RWPE1 (cell line): ENCODE data around the gene C3orf38.
A peak's percentile ranks its signal among the peaks of the same experiment; 100 is the strongest.

Experiments used
- CTCF ChIA-PET: fragments of 350-600 bp; sonication (Branson Sonifier 250); formaldehyde crosslinking; extraction: SDS; loops from one replicate; lab custom pipeline; 2021; lab: Yijun Ruan, JAX
- POLR2A ChIA-PET: fragments of 400-600 bp; formaldehyde crosslinking; extraction: SDS; loops from one replicate; lab custom pipeline; 2020; ENCODE audit warnings: antibody characterized with exemption; ENCODE audit not compliant: low non-redundant PET; lab: Yijun Ruan, JAX
- DNase-seq: peaks from one replicate; pipeline ENCODE4 v3.0.0; 2012; ENCODE audit warnings: low spot score
- H3K27ac ChIP-seq: fragments of 450-650 bp; 2 replicates; pipeline ENCODE4 v1.5.1; 2017
- TF ChIP-seq, protein P1 (sequence below): fragments of 450-650 bp; conservative IDR thresholded peaks from 2 replicates; pipeline ENCODE4 v1.5.1; 2017; ENCODE audit warnings: low read depth, mild to moderate bottlenecking

Gene C3orf38

DNA sequence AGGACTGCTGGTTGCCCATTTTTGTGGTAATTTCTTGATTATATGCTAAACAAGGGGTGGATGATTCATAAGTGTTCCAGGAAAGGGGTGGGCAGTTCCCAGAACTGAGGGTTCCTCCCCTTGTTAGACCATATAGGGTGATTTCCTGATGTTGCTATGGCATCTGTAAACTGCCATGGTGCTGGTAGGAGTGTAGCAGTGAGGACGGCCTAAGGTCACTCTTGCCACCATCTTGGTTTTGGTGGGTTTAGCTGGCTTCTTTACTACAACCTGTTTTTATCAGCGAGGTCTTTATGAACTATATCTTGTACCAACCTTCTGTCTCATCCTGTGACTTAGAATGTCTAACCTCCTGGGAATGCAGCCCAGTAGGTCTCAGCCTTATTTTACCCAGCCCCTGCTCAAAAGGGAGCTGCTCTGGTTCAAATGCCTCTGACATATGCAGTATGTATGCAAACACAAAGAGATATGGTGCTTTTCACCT lies 46.2 kb downstream of the C3orf38 start:
- CTCF ChIA-PET = interaction anchor here (0.6 kb wide), 1 partner anchor 701 kb away, joined by 4 read pairs; no protein-coding TSS in a partner anchor
- DNase-seq = no peak

DNA sequence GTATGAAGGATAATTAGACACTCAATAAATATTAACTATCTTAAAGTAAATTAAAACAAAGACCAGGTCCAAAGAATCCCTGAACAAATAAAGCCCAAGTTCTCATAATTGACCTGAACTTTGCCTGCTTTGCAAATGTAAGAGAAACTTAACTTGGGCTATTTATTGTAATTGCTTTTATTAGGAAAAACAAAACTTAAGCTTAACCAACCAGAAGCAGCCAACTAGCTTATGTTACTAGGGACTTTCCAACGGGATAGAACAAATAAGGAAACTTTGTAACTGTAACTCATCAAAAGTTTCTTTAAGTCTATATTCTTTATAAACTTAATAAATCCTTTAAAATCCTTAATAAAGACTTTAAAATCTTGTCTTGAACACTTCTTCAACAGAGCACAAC lies 48.4 kb downstream of the C3orf38 start:
- TF ChIP-seq, protein P1, sequence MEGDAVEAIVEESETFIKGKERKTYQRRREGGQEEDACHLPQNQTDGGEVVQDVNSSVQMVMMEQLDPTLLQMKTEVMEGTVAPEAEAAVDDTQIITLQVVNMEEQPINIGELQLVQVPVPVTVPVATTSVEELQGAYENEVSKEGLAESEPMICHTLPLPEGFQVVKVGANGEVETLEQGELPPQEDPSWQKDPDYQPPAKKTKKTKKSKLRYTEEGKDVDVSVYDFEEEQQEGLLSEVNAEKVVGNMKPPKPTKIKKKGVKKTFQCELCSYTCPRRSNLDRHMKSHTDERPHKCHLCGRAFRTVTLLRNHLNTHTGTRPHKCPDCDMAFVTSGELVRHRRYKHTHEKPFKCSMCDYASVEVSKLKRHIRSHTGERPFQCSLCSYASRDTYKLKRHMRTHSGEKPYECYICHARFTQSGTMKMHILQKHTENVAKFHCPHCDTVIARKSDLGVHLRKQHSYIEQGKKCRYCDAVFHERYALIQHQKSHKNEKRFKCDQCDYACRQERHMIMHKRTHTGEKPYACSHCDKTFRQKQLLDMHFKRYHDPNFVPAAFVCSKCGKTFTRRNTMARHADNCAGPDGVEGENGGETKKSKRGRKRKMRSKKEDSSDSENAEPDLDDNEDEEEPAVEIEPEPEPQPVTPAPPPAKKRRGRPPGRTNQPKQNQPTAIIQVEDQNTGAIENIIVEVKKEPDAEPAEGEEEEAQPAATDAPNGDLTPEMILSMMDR = no peak
- no peak overlapping the region for H3K27ac ChIP-seq
- DNase-seq = no peak
- POLR2A ChIA-PET = no interaction called here
- CTCF ChIA-PET = no interaction called here

More for the DNA sequence above, 46.2 kb downstream of the C3orf38 start:
- TF ChIP-seq, protein P1 = no peak
- POLR2A ChIA-PET = no interaction called here
- H3K27ac ChIP-seq = no peak overlapping the region

DNA sequence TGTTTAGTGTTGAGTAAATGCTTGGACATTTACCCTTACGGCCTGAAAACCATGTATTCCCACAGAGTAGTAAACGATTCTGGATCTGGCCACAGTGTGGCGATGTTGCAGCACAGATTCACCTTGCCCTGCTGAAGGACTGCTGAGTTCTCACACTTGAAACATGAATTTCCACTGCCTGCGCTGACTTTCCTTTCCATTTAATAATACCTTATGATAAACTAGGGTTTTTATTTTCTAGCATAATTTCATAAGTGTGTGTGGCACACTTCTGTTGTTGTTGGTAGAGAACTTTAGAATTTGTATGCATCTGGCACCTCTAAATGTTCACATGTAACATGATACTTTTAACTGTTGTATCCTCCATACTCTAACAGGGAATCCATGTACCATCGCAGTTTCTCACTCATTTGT lies 53.9 kb downstream of the C3orf38 start:
- TF ChIP-seq, protein P1 = peak; percentile 85
- H3K27ac ChIP-seq = no peak overlapping the region
- DNase-seq = peak; percentile 44
- ChIA-PET CTCF (no interaction called here), POLR2A (no interaction called here)
